ENCODE results near the gene FRK. TPM values are rescaled to one million over a fixed set of nuclear protein-coding genes. Genes with fewer than 3 reads are reported as not detected.
"Not testable (repeated sequence)": the region's sequence is repeated elsewhere in the genome, so short reads cannot be mapped to it uniquely, and the experiment has no call there.

Gene FRK
- total RNA-seq, 3 donors from 2014 or later, result 8.0 to 25.8 (median 23.2) TPM

- ATAC-seq (no peak), DNase-seq (no peak)
- TF ChIP-seq, protein P1, sequence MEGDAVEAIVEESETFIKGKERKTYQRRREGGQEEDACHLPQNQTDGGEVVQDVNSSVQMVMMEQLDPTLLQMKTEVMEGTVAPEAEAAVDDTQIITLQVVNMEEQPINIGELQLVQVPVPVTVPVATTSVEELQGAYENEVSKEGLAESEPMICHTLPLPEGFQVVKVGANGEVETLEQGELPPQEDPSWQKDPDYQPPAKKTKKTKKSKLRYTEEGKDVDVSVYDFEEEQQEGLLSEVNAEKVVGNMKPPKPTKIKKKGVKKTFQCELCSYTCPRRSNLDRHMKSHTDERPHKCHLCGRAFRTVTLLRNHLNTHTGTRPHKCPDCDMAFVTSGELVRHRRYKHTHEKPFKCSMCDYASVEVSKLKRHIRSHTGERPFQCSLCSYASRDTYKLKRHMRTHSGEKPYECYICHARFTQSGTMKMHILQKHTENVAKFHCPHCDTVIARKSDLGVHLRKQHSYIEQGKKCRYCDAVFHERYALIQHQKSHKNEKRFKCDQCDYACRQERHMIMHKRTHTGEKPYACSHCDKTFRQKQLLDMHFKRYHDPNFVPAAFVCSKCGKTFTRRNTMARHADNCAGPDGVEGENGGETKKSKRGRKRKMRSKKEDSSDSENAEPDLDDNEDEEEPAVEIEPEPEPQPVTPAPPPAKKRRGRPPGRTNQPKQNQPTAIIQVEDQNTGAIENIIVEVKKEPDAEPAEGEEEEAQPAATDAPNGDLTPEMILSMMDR (IDR thresholded peaks at IDR 0.05), result no peak
- intact Hi-C loops (cut with DNase I, micrococcal nuclease), result no loop called here
- H3K4me3 ChIP-seq, result no peak overlapping the region
- no peaks in the 10 kb centered on the region for H3K9me3 ChIP-seq
- no peaks in the 10 kb centered on the region for H3K36me3 ChIP-seq (ENCODE audit: low read depth)
- H3K4me1 ChIP-seq (ENCODE audit: low read depth), result no peaks in the 10 kb centered on the region
Observed at GRCh38 chr6:115935361-115935760, 125.3 kb downstream of the FRK start.

- intact Hi-C loops (cut with DNase I, micrococcal nuclease), result no loop called here
- Histone ChIP-seq H3K9me3 (no peaks in the 10 kb centered on the region), H3K36me3 (ENCODE audit: low read depth) (no peaks in the 10 kb centered on the region), H3K4me3 (no peak overlapping the region), H3K4me1 (ENCODE audit: low read depth) (no peaks in the 10 kb centered on the region)
- TF ChIP-seq, protein P1 (IDR thresholded peaks at IDR 0.05), result no peak
- DNase-seq, result no peak
- no peak for ATAC-seq
Observed at GRCh38 chr6:115934829-115935228, 125.9 kb downstream of the FRK start.

- TF ChIP-seq, protein P1 (IDR thresholded peaks at IDR 0.05), result no peak
- ATAC-seq (no peak), DNase-seq (no peak)
- H3K4me3 ChIP-seq, result no peak overlapping the region
- H3K4me1 ChIP-seq (ENCODE audit: low read depth), result no peaks in the 10 kb centered on the region
- no peaks in the 10 kb centered on the region for H3K9me3 ChIP-seq
- H3K36me3 ChIP-seq (ENCODE audit: low read depth), result no peaks in the 10 kb centered on the region
- intact Hi-C loops (cut with DNase I, micrococcal nuclease), result no loop called here
Observed at GRCh38 chr6:115934145-115934544, 126.5 kb downstream of the FRK start.

DNA sequence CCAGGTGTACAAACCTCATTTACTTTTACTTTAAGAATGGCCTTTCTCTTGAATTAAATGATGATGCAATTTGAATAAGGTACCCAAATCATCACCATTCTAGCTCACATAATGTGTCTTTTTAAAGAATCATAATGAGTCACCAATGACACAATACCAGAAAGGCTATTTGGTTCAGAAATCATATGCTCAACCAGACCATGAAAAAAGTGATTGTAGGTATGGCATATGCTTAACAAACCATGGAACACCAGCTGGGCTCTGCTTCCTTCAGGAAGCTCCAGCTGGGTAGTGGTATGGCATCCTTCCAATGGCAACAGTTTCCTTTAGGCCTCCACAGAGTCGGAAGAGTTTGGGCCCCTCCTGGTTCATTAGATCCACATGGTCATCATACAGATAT is 128.2 kb downstream of the FRK start:
- no peak for ATAC-seq
- Histone ChIP-seq H3K36me3 (ENCODE audit: low read depth) (no peaks in the 10 kb centered on the region), H3K4me1 (ENCODE audit: low read depth) (no peaks in the 10 kb centered on the region), H3K4me3 (no peak overlapping the region), H3K9me3 (no peaks in the 10 kb centered on the region)
- no peak for DNase-seq
- intact Hi-C loops (cut with DNase I, micrococcal nuclease), result no loop called here
- TF ChIP-seq, protein P1 (IDR thresholded peaks at IDR 0.05), result no peak

DNA sequence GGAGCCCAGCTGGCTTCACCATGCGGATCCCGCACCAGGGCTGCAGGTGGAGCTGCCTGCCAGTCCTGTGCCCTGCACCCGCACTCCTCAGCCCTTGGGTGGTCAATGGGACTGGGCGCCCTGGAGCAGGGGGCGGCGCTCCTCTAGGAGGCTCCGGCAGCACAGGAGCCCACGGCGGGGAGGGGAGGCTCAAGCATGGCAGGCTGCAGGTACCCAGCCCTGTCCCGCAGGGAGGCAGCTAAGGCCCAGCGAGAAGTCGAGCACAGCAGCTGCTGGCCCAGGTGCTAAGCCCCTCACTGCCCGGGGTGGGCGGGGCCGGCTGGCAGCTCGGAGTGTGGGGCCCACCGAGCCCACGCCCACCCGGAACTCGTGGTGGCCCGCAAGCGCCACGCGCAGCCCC is 132.7 kb downstream of the FRK start:
- ATAC-seq; intact Hi-C loops (cut with DNase I, micrococcal nuclease); H3K9me3 ChIP-seq; H3K4me3 ChIP-seq; H3K4me1 ChIP-seq (ENCODE audit: low read depth); H3K36me3 ChIP-seq (ENCODE audit: low read depth); DNase-seq: not testable (repeated sequence)

GRCh38 chr6:115922971-115923370 is 137.7 kb downstream of the FRK start:
- intact Hi-C loops (cut with DNase I, micrococcal nuclease), result no loop called here
- no peaks in the 10 kb centered on the region for H3K4me1 ChIP-seq (ENCODE audit: low read depth)
- ATAC-seq (no peak), DNase-seq (no peak)
- H3K9me3 ChIP-seq, result no peaks in the 10 kb centered on the region
- TF ChIP-seq, protein P1 (IDR thresholded peaks at IDR 0.05), result no peak
- H3K4me3 ChIP-seq, result no peak overlapping the region
- H3K36me3 ChIP-seq (ENCODE audit: low read depth), result no peaks in the 10 kb centered on the region
